Measurements from ENCODE around the gene GPR157. TPM values are rescaled to one million over a fixed set of nuclear protein-coding genes. Genes with fewer than 3 reads are reported as not detected.

The GPR157 gene
- total RNA-seq, 1 donor from 2014 or later = 7.1 TPM

DNA sequence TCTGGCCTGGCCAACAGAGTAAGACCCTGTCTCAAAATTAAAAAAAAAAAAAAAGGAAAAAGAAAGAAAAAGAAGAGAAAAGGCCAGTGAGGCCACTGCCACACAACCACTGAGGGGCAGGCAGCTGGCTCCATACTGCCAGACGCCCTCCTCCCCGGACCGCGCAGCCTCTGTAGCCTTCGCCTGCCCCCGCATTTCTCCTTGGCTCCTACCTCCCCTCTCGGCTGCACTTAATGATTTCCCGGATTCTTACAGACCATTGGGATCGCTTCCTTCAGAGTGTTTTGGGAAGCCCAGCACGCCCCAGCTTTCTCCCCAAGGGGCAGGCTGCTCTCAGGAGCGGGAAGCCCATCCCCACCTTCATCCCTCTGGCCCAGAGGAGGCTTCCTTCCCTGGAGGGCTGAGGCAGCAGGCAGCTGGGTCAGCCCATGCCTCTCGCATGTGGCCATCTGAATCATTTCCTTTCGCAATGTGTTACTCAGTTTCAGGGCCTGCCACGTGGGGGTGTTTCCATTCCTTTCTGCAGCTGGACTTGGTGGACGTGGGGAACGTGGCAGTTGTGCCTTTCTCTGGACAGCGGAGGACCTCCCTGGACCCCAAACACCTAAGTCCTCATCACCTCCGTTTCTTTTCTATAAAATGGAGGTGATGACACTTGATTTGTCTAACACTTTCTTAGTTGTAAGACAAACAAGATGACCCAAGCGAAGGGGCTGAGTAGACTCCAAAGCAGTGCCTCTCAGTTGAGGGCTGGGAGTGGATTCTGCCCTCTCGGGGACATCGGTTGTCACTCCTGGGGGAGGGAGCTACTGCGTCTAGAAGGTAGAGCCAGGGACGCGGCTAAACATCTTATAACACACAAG lies 61.7 kb downstream of the GPR157 start:
- no peak overlapping the region for H3K27ac ChIP-seq
- H3K4me1 ChIP-seq = peaks cover 0 to 10% of the 10 kb centered on the region in 2 donors
- H3K36me3 ChIP-seq = no peaks in the 10 kb centered on the region
- no peaks in the 10 kb centered on the region for H3K9me3 ChIP-seq
- intact Hi-C loops (cut with DNase I) = no loop called here
- TF ChIP-seq, protein P1, sequence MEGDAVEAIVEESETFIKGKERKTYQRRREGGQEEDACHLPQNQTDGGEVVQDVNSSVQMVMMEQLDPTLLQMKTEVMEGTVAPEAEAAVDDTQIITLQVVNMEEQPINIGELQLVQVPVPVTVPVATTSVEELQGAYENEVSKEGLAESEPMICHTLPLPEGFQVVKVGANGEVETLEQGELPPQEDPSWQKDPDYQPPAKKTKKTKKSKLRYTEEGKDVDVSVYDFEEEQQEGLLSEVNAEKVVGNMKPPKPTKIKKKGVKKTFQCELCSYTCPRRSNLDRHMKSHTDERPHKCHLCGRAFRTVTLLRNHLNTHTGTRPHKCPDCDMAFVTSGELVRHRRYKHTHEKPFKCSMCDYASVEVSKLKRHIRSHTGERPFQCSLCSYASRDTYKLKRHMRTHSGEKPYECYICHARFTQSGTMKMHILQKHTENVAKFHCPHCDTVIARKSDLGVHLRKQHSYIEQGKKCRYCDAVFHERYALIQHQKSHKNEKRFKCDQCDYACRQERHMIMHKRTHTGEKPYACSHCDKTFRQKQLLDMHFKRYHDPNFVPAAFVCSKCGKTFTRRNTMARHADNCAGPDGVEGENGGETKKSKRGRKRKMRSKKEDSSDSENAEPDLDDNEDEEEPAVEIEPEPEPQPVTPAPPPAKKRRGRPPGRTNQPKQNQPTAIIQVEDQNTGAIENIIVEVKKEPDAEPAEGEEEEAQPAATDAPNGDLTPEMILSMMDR (IDR thresholded peaks at IDR 0.05) = no peak
- H3K27me3 ChIP-seq = no peaks in the 10 kb centered on the region
- DNase-seq (ENCODE audit: low spot score in 2 of 2) = peak; percentile 50 to 72
- no peak overlapping the region for H3K4me3 ChIP-seq

DNA sequence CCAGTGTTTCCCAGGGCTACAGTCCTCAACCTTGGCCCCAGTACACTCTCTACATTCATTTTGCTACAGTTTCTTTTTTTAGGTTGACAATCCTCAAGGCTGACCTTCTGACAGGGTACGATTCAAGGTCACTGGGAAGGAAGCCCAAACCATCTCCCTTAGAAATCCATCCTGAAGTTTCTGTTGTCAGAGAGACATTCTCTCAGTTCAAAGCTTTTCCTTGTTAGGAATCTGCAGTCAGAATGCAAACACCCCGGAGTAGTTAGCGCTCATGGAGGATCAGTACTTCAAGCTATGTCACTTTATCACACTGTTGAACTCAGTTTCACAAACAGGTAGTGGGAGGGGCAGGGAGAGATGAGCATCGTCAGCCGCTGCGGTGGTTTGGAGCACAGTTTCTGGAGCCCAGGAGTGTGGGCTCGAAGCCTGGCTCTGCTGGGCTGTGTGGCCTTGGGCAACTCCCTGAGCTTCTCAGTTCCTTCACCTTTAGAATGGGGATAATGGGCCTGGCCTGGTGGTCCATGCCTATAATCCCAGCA lies 63.6 kb downstream of the GPR157 start:
- peaks cover 0 to 15% of the 10 kb centered on the region in 2 donors for H3K4me1 ChIP-seq
- TF ChIP-seq, protein P1 (IDR thresholded peaks at IDR 0.05) = no peak
- intact Hi-C loops (cut with DNase I) = no loop called here
- no peak overlapping the region for H3K27ac ChIP-seq
- no peaks in the 10 kb centered on the region for H3K27me3 ChIP-seq
- no peak for DNase-seq (ENCODE audit: low spot score in 2 of 2)
- no peak overlapping the region for H3K4me3 ChIP-seq
- no peaks in the 10 kb centered on the region for H3K36me3 ChIP-seq
- no peaks in the 10 kb centered on the region for H3K9me3 ChIP-seq

DNA sequence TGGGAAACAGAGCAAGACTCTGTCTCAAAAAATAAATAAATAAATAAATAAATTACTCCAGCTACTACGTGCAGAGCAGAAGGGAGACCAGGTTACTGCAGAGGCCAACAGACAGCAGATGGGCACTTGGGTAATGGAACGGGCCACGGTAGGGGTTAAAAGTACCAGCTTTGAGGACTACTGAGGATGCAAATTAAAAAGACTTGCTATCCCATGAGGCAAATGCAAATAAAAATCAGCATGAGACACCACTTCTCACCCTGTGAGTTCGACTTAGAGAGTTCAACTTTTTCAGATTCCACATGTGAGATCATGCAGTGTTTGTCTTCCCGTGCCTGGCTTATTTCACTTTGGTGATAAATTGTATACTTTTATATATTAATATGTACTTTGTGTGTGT lies 66.1 kb downstream of the GPR157 start:
- Histone ChIP-seq H3K27me3 (no peaks in the 10 kb centered on the region), H3K4me3 (no peak overlapping the region), H3K27ac (no peak overlapping the region), H3K4me1 (peaks cover 0 to 8% of the 10 kb centered on the region in 2 donors), H3K36me3 (no peaks in the 10 kb centered on the region), H3K9me3 (no peaks in the 10 kb centered on the region)
- DNase-seq (ENCODE audit: low spot score in 2 of 2) = no peak
- intact Hi-C loops (cut with DNase I) = no loop called here
- TF ChIP-seq, protein P1 (IDR thresholded peaks at IDR 0.05) = no peak

DNA sequence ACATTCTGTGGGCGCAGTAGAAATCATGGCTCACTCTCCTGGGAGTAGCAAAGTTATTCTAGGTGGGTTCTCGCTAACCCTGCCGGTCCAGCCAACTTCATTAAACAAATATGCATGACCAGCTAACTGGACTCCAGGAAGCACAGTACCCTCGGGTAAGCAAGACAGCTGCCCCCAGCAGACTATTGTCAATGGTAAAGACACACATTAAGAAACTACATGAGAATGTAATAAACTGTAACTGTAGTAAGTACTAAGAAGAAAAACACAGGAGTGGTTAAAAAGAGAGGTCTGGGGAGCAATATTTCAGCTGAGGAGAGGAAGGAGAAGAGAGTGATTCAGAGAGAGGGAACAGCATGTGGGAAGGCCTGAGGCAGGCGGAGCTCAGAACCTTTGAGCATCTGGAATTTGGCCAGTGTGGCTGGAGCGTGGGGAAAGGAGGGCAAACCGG lies 66.9 kb downstream of the GPR157 start:
- DNase-seq (ENCODE audit: low spot score in 2 of 2) = no peak

DNA sequence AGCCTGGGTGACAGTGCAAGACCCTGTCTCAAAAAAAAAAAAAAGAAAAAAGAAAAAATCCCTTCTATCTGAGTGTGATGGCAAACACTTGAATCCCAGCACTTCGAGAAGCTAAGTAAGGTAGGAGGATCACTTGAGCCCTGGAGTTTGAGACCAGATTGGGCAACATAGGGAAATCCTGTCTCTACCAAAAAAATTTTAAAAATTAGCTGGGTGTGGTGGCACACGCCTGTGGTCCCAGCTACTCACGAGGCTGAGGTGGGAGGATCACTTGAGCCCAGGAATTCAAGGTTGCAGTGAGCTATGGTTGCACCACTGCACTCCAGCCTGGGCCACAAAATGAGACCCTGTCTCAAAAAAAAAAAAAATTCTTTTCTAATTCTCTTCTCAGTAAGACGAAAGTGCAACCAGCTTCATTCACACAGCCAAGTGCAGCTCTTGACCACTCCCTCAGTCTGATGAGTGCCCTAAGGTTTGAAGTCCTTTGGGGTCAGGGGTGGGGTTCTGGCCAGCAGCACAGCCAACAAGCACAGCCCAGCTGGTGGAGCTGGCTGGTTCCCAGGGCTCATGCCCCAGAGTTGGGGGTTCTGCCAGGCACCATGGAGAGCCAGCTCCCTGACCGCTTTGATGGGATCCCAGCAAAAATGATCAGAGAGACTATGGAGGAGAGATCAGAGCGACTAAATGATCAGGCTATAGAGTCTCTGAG lies 67.5 kb downstream of the GPR157 start:
- no peak for DNase-seq (ENCODE audit: low spot score in 2 of 2)
- H3K4me1 ChIP-seq = peaks cover 0 to 8% of the 10 kb centered on the region in 2 donors
- no peaks in the 10 kb centered on the region for H3K27me3 ChIP-seq
- H3K36me3 ChIP-seq = no peaks in the 10 kb centered on the region
- no peaks in the 10 kb centered on the region for H3K9me3 ChIP-seq
- no peak overlapping the region for H3K4me3 ChIP-seq
- intact Hi-C loops (cut with DNase I) = no loop called here
- TF ChIP-seq, protein P1 (IDR thresholded peaks at IDR 0.05) = no peak
- H3K27ac ChIP-seq = no peak overlapping the region

More for the DNA sequence above, 66.9 kb downstream of the GPR157 start:
- peaks cover 0 to 8% of the 10 kb centered on the region in 2 donors for H3K4me1 ChIP-seq
- H3K9me3 ChIP-seq = no peaks in the 10 kb centered on the region
- no peaks in the 10 kb centered on the region for H3K27me3 ChIP-seq
- TF ChIP-seq, protein P1 (IDR thresholded peaks at IDR 0.05) = no peak
- H3K36me3 ChIP-seq = no peaks in the 10 kb centered on the region
- intact Hi-C loops (cut with DNase I) = no loop called here
- no peak overlapping the region for H3K27ac ChIP-seq
- H3K4me3 ChIP-seq = no peak overlapping the region

Measured in ascending aorta (tissue), 2 donors.